ENCODE data around the gene CEMP1. TPM values are rescaled to one million over a fixed set of nuclear protein-coding genes. Genes with fewer than 3 reads are reported as not detected.
"Not testable (repeated sequence)": the region's sequence is repeated elsewhere in the genome, so short reads cannot be mapped to it uniquely, and the experiment has no call there.

The CEMP1 gene, protein sequence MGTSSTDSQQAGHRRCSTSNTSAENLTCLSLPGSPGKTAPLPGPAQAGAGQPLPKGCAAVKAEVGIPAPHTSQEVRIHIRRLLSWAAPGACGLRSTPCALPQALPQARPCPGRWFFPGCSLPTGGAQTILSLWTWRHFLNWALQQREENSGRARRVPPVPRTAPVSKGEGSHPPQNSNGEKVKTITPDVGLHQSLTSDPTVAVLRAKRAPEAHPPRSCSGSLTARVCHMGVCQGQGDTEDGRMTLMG
- total RNA-seq = under 1 TPM in 1 of 2 donors, not detected in 1; 0.50 TPM

GRCh38 chr16:2531371-2531695 is at the start of gene CEMP1:
Gene CEMP1 (minus strand): TSS chr16:2531408. CDS start chr16:2531073, 335 bp downstream.
- DNase-seq (ENCODE audit: low spot score in 2 of 2) (no peak), ATAC-seq (peak in 1 of 2 donors; percentile 0)
- Mint-ChIP-seq H3K36me3 (no peaks in the 10 kb centered on the region), H3K9me3 (no peaks in the 10 kb centered on the region), H3K27ac (peak within 1 kb of the TSS; percentile 94 to 98)

- not testable (repeated sequence) for DNase-seq (ENCODE audit: low spot score in 2 of 2); H3K36me3 Mint-ChIP-seq; ATAC-seq; H3K27ac Mint-ChIP-seq; H3K9me3 Mint-ChIP-seq
Observed at GRCh38 chr16:2580818-2581217, 49.6 kb upstream of the CEMP1 start.

GRCh38 chr16:2580143-2580542 is 48.9 kb upstream of the CEMP1 start:
- not testable (repeated sequence) for H3K27ac Mint-ChIP-seq; H3K36me3 Mint-ChIP-seq; H3K9me3 Mint-ChIP-seq; DNase-seq (ENCODE audit: low spot score in 2 of 2)
- ATAC-seq = peak; percentile 52 to 77

GRCh38 chr16:2578905-2579304 is 47.7 kb upstream of the CEMP1 start:
- not testable (repeated sequence) for H3K9me3 Mint-ChIP-seq; ATAC-seq; H3K27ac Mint-ChIP-seq; DNase-seq (ENCODE audit: low spot score in 2 of 2); H3K36me3 Mint-ChIP-seq

GRCh38 chr16:2577044-2577443 is 45.8 kb upstream of the CEMP1 start:
- H3K36me3 Mint-ChIP-seq, H3K9me3 Mint-ChIP-seq, H3K27ac Mint-ChIP-seq, ATAC-seq: not testable (repeated sequence)
- peak in 1 of 2 donors; percentile 44 for DNase-seq (ENCODE audit: low spot score in 2 of 2)

DNA sequence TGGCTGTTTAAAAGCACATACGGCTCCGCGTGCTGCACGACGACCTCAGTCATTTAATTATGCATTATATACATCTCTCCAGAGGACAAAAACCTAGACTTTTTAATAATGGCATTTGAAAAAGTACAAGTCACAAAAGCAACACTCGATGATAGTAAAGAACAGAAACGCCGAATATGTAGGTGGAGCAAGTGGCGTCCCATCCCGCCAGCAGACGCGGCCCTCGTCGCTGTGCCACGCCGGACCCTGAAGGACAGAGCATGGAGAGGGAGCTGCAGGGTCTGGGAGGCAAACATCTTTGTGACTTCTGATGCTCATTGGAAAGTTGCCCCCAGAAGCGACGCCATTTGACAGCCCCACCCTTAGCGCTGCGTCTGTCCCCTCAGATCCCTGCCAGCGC is 44.6 kb upstream of the CEMP1 start:
- not testable (repeated sequence) for H3K27ac Mint-ChIP-seq; DNase-seq (ENCODE audit: low spot score in 2 of 2); H3K9me3 Mint-ChIP-seq; H3K36me3 Mint-ChIP-seq; ATAC-seq

GRCh38 chr16:2572704-2573103 is 41.5 kb upstream of the CEMP1 start:
- not testable (repeated sequence) for DNase-seq (ENCODE audit: low spot score in 2 of 2); H3K36me3 Mint-ChIP-seq; H3K9me3 Mint-ChIP-seq; H3K27ac Mint-ChIP-seq
- peak; percentile 82 to 83 for ATAC-seq

DNA sequence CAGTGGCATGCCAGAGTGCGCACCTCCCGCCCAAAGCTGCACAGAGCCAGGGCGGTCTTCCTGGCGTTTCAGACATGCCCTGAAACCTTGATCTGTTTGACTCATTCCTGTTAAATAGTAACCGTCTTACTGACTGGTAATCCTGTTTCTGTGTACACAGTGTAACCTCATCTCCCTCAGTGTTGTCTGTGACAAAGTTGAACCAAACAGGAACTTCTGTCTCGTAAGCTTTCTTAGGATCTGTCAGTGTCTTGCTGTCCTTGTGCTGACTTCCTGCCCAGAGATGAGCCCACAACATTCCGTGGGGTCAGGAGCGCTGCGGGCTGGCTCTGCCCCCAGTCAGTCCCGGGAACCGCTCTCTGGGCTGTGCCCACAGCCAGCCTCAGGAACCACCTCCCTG is 37.4 kb upstream of the CEMP1 start:
- not testable (repeated sequence) for H3K27ac Mint-ChIP-seq; H3K9me3 Mint-ChIP-seq; H3K36me3 Mint-ChIP-seq; ATAC-seq; DNase-seq (ENCODE audit: low spot score in 2 of 2)

DNA sequence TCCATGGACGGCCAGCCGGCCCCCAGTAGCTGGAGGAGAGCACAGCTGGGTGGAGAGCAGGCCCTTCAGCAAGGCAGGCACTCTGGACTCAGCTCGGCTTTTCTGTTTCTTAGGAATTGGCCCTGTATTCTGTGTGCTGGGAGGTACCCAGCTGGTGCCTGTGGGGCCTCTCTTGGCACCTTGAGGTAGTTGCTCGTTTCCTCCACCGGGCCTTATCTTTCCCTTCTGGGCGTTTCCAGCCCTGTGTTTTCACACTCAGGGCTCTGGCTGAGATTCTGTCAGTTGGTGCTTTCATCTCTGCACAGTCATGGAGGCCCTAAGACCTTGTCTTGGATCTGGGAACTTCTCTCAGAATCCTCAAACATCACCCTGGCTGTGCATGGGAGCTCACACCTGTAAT is 36.3 kb upstream of the CEMP1 start:
- not testable (repeated sequence) for ATAC-seq; H3K36me3 Mint-ChIP-seq; H3K9me3 Mint-ChIP-seq; DNase-seq (ENCODE audit: low spot score in 2 of 2); H3K27ac Mint-ChIP-seq

- not testable (repeated sequence) for H3K36me3 Mint-ChIP-seq, H3K27ac Mint-ChIP-seq, H3K9me3 Mint-ChIP-seq
- DNase-seq (ENCODE audit: low spot score in 2 of 2) (peak; percentile 57 to 68), ATAC-seq (peak; percentile 91 to 97)
Observed at GRCh38 chr16:2560798-2561133, 29.6 kb upstream of the CEMP1 start.

DNA sequence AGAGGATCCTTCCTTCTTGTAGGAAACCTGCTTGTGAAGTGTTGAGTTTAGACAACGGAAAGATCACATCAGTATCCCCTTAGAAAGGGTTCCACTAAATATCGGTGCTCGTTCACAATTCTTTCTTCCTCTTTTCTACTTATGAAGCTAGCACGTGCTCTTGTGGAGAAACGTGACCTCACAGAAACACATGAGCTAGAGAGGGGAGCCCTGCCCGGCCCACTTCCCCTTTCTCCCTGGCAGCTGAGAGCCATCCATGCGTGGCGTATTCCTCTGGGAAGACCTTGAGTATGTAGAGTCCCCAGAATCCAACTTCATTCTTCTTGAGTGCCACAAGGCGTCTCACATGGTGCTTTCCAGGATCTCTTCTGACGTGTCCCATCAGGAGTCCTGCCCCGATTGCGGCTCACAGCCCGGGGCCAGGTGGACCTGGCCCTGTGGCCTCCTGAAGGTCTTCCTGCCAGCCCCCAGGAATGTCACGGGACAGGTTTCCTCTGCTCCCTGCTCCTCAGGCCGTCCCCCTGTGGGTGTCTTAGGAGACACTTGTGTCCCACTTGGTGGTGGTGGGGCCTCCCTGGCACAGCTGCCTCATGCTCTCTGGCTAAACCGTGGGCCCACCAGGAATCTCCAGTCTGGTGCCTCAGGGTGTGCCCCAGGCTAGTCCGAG is 29.1 kb upstream of the CEMP1 start:
- not testable (repeated sequence) for H3K9me3 Mint-ChIP-seq; H3K27ac Mint-ChIP-seq; H3K36me3 Mint-ChIP-seq; DNase-seq (ENCODE audit: low spot score in 2 of 2)
- ATAC-seq = peak in 1 of 2 donors; percentile 48

DNA sequence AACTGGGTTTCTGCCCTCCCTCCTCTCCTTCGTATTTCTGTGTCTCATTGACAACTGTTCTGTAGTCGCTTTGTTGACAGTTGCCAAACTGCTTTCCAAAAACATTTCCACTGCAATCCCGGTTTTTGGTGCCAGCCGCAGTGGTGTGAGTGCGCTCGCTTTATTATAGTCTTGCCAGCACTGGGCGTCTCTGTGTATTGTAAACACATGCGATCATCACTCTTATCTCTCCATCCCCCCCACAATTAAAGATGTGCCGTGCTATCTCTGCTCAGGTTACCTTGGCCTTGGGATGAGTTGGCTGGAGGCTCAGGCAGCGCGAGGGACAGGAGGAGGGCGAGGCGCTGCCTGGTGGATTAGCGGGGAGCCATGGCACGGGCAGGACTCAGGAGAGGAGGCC is 25.9 kb upstream of the CEMP1 start:
- not testable (repeated sequence) for H3K36me3 Mint-ChIP-seq; ATAC-seq; DNase-seq (ENCODE audit: low spot score in 2 of 2); H3K27ac Mint-ChIP-seq; H3K9me3 Mint-ChIP-seq

DNA sequence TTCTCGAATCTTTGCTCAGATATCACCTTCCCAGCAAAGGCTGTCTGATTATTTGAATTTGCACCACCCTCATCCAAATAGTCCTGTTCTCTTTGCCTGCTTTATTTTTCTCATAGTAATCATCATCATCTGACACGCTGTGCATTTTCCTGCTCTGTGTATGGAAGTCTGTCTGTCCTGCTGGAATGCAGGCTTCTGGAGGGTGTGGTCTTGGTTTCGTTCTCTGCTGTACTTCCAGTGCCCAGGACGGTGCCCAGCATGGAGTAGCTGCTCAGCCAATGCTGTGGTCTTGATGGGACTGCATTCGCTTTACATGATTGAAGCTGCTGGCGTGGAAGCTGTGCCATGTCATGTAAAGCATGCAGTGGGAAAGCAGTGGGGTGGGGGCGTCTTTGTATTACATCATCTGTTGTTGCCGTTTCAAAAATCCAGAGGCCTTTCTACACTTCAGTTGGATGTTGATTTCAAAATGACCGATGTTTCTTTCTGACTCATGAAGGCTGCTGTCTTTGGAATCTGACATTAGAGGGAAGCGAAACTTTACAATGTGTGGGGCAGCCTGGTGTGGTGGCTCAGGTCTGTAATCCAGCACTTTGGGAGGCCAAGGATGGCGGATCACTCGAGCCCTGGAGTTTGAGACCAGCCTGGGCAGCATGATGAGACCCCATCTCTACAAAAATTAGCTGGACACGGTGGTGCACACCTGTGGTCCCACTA is 23.7 kb upstream of the CEMP1 start:
- not testable (repeated sequence) for H3K36me3 Mint-ChIP-seq; H3K9me3 Mint-ChIP-seq; H3K27ac Mint-ChIP-seq; DNase-seq (ENCODE audit: low spot score in 2 of 2)
- peak; percentile 54 to 68 for ATAC-seq

DNA sequence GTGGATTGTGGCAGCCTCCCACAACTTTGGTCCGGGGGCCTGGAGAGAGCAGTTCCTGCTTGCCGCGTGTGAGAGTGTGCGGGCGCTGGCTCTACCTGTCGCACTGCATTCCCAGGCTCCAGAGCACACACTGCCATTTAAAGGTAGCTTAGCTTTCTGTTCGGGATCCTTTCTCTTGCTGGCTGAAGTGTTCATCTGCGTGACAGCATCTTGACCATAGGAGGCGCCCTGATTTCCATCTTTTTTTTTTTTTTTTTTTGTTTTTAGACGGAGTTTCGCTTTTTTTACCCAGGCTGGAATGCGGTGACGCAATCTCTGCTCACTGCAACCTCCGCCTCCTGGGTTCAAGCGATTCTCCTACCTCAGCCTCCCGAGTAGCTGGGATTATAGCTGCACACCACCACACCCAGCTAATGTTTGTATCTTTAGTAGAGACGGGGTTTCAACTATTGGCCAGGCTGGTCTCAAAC is 20.2 kb upstream of the CEMP1 start:
- ATAC-seq; H3K36me3 Mint-ChIP-seq; H3K9me3 Mint-ChIP-seq; DNase-seq (ENCODE audit: low spot score in 2 of 2); H3K27ac Mint-ChIP-seq: not testable (repeated sequence)

GRCh38 chr16:2550283-2550878 is 19.2 kb upstream of the CEMP1 start:
- not testable (repeated sequence) for H3K36me3 Mint-ChIP-seq; ATAC-seq; H3K9me3 Mint-ChIP-seq; H3K27ac Mint-ChIP-seq; DNase-seq (ENCODE audit: low spot score in 2 of 2)

- H3K36me3 Mint-ChIP-seq; H3K27ac Mint-ChIP-seq; H3K9me3 Mint-ChIP-seq; DNase-seq (ENCODE audit: low spot score in 2 of 2); ATAC-seq: not testable (repeated sequence)
Observed at GRCh38 chr16:2543771-2544170, 12.6 kb upstream of the CEMP1 start.

GRCh38 chr16:2541409-2541808 is 10.2 kb upstream of the CEMP1 start:
- H3K27ac Mint-ChIP-seq = peak overlapping the region; percentile 48 to 74
- H3K36me3 Mint-ChIP-seq = peaks cover 0 to 10% of the 10 kb centered on the region in 2 donors
- not testable (repeated sequence) for H3K9me3 Mint-ChIP-seq; DNase-seq (ENCODE audit: low spot score in 2 of 2); ATAC-seq
